Embryonic facial prominence (tissue), 1 donor: ENCODE measurements around the gene PROSER3.

Source experiments
- DNase-seq: peaks from one replicate; pipeline ENCODE4 v3.0.0-alpha.2; 2016; ENCODE audit errors: extremely low spot score

PROSER3 gene

GRCh38 chr19:35775298-35776101 is 17.5 kb downstream of the PROSER3 start, which contains the start of gene ARHGAP33:
TSS of gene ARHGAP33 (plus strand) at chr19:35775564. CDS start at chr19:35775659, 95 bp downstream.
- DNase-seq: peak; percentile 90

- DNase-seq: no peak
These were observed 18.3 kb downstream of the PROSER3 start for GRCh38 chr19:35776102-35776788.

GRCh38 chr19:35777086-35777841 is 19.3 kb downstream of the PROSER3 start:
- DNase-seq: no peak

- no peak for DNase-seq
These were observed 20.0 kb downstream of the PROSER3 start for GRCh38 chr19:35777961-35778360.

- no peak for DNase-seq
These were observed 21.1 kb downstream of the PROSER3 start for GRCh38 chr19:35779033-35779432.

GRCh38 chr19:35780058-35780457 is 22.1 kb downstream of the PROSER3 start:
- DNase-seq: no peak

- DNase-seq: no peak
These were observed 22.7 kb downstream of the PROSER3 start for GRCh38 chr19:35780717-35781116.

GRCh38 chr19:35781650-35782049 is 23.7 kb downstream of the PROSER3 start:
- DNase-seq: no peak

GRCh38 chr19:35782589-35782988 is 24.6 kb downstream of the PROSER3 start:
- no peak for DNase-seq

- DNase-seq: no peak
These were observed 25.8 kb downstream of the PROSER3 start for GRCh38 chr19:35783469-35784434.

GRCh38 chr19:35784503-35785338 is 26.7 kb downstream of the PROSER3 start:
- DNase-seq: no peak

- DNase-seq: no peak
These were observed 27.3 kb downstream of the PROSER3 start for GRCh38 chr19:35785339-35785627.

GRCh38 chr19:35786299-35787160 is 28.6 kb downstream of the PROSER3 start:
- no peak for DNase-seq

- DNase-seq: no peak
These were observed 29.3 kb downstream of the PROSER3 start for GRCh38 chr19:35787227-35787799.

- DNase-seq: no peak
These were observed 30.4 kb downstream of the PROSER3 start for GRCh38 chr19:35788205-35788960.

GRCh38 chr19:35789195-35789977 is 31.4 kb downstream of the PROSER3 start:
- DNase-seq: no peak
